GM06990 (cell line): ENCODE data around the gene FYN.

Experiments used
- DNase-seq: peaks from one replicate; pipeline ENCODE4 v3.0.0-alpha.2; 2011; ENCODE audit not compliant: insufficient read length; ENCODE audit errors: extremely low read depth
- H3K27me3 ChIP-seq: replicated peaks from 2 replicates; pipeline ENCODE4 v1.6.0; 2011; ENCODE audit warnings: low read length; ENCODE audit not compliant: control insufficient read depth, insufficient read depth
- H3K36me3 ChIP-seq: 2 replicates; pipeline ENCODE4 v1.5.1; 2011; ENCODE audit warnings: low read length; ENCODE audit not compliant: control insufficient read depth, insufficient read depth
- H3K4me3 ChIP-seq: replicated peaks from 2 replicates; pipeline ENCODE4 v1.5.1; 2011; ENCODE audit warnings: low read depth, mild to moderate bottlenecking, control low read depth, low read length
- TF ChIP-seq, protein P1 (sequence below): IDR thresholded peaks from 2 replicates; pipeline ENCODE4 v1.5.1; 2011; ENCODE audit warnings: low read length, control low read depth, mild to moderate bottlenecking, inconsistent platforms; ENCODE audit not compliant: insufficient read depth, poor library complexity, severe bottlenecking

The FYN gene

DNA sequence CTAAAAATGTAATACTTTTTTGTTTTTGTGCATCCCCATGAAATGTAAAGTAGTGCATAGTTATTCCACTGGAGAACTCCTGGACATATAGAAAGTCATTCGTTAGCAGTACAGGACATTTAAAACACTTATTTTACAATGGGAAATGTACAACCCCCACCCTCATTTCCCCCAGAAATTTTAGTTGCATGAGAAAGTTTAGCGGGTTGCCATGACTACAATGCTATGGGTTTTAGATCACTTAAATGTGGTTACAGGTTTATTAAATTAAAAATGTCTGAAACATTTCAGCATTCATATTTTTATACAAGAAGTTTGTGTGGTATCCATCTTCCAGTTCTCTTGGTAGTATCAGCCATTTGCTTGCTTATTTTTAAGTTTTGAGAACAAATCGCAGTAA, 212.7 kb downstream of the FYN start:
- no peaks in the 10 kb centered on the region for H3K36me3 ChIP-seq
- no peak for DNase-seq
- no peaks in the 10 kb centered on the region for H3K27me3 ChIP-seq
- no peak overlapping the region for H3K4me3 ChIP-seq
- TF ChIP-seq, protein P1, sequence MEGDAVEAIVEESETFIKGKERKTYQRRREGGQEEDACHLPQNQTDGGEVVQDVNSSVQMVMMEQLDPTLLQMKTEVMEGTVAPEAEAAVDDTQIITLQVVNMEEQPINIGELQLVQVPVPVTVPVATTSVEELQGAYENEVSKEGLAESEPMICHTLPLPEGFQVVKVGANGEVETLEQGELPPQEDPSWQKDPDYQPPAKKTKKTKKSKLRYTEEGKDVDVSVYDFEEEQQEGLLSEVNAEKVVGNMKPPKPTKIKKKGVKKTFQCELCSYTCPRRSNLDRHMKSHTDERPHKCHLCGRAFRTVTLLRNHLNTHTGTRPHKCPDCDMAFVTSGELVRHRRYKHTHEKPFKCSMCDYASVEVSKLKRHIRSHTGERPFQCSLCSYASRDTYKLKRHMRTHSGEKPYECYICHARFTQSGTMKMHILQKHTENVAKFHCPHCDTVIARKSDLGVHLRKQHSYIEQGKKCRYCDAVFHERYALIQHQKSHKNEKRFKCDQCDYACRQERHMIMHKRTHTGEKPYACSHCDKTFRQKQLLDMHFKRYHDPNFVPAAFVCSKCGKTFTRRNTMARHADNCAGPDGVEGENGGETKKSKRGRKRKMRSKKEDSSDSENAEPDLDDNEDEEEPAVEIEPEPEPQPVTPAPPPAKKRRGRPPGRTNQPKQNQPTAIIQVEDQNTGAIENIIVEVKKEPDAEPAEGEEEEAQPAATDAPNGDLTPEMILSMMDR, result no peak

DNA sequence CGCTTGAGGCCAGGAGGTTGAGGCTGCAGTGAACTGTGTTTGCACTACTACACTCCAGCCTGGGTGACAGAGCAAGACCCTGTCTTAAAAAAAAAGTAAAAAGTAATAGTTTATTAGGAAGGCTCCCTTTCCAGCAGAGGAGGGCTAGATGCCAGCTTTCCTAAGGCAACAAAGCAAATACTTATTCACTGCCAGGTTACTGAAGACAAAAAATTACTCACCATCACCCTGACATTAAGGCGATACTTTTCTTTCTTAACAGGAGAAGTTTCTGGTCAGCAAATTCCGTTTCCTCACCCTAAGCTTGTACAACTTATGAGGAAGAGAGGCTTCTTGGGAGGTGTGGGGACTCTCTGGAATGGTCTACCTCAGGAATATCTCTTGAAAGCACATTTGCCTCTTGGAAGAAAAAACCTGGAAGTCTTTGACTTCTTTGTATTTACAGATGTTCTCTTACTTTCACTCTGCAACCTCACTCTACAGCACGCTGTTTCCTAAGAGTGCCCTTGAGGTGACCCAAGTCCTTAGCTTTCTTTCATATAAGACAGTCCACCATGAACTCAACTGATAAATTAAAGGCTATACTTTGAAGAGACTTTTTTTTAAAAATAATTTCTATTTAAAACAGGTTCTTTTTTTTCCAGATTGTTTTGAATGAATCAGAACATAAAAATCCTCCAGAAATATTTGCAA, 214.6 kb downstream of the FYN start:
- no peak for DNase-seq
- no peaks in the 10 kb centered on the region for H3K36me3 ChIP-seq
- TF ChIP-seq, protein P1, result no peak

DNA sequence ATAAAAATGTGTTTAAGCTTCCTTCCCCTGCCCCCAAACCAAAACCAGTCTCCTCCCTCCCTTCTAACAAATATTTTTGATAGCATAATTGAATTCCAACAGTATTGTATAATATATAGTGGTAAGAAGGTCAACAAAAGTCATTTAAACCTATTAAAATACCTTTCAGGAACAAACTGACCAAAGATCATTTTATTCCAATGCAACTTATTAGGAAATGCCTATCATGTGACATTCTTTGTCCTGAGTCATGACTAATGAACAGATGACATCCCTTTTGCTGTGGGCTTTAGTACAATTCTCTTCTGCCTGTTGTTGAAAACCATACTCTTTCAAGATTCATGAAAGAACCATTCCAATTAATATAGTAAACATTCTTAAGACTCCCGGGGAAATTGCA, 216.1 kb downstream of the FYN start:
- no peak for DNase-seq
- H3K27me3 ChIP-seq, result no peaks in the 10 kb centered on the region
- TF ChIP-seq, protein P1, result no peak

More for the DNA sequence above, 214.6 kb downstream of the FYN start:
- Histone ChIP-seq H3K27me3 (no peaks in the 10 kb centered on the region), H3K4me3 (no peak overlapping the region)

DNA sequence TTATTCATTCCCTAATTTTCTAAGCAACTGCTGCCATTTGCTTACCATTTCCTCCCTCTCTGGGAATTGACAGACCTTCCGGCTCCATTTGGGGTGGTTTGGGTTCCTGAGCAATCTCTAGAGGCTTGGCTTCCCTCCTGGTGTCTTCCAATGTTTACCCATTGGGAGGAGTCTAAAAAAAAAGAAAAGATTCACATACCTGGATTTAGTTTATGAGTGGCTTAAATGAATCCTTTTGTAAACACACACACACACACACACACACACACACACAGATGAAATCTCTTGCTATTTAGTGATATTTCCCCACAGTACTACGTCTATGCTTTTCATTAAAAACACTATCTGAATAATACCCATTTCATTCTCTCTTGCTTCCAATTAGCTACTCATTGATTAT, 219.3 kb downstream of the FYN start:
- no peak for DNase-seq
- H3K36me3 ChIP-seq, result no peaks in the 10 kb centered on the region
- H3K27me3 ChIP-seq, result no peaks in the 10 kb centered on the region
- TF ChIP-seq, protein P1, result no peak
- H3K4me3 ChIP-seq, result no peak overlapping the region

More for the DNA sequence above, 216.1 kb downstream of the FYN start:
- no peaks in the 10 kb centered on the region for H3K36me3 ChIP-seq
- H3K4me3 ChIP-seq, result no peak overlapping the region

DNA sequence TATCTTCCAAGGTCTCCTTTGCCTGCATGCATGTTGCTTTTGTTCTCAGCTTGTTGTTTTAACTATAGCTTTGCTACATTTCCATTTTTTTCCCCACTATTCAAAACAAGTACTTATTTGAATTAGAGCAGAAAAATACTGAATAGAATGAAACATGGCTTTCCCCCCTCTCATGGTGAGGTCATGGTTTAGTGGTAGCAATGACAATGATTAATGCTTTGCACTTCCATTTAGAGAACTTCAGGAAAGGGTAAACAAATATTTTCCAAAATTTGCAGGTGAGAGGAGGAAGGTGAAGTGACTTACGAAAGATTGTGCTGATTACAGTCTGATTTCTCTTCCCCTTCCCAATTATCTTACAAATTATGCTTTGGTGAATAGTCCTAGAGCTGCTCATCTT, 219.8 kb downstream of the FYN start:
- TF ChIP-seq, protein P1, result no peak
- no peak for DNase-seq

DNA sequence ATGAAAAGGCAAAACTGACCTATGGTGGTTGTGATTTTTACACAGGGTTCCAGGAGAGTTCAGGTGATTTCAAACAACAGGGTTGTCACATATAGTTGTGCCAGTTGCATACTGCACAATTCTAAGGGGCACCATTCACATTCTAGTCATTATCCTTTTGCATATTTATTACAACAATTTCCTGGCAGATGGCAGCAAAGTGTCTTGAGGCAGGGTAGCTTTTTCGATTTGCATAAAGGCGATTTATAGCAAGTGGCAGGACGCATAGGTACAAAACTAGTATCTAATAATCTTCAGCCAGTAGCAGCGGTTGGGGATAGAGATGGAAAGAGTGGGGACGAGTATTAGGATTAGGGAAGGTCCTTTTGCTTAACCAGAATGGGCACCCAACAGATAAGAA, 221.1 kb downstream of the FYN start:
- TF ChIP-seq, protein P1, result no peak
- H3K4me3 ChIP-seq, result no peak overlapping the region
- no peaks in the 10 kb centered on the region for H3K36me3 ChIP-seq
- H3K27me3 ChIP-seq, result no peaks in the 10 kb centered on the region
- no peak for DNase-seq

More for the DNA sequence above, 219.8 kb downstream of the FYN start:
- H3K27me3 ChIP-seq, result no peaks in the 10 kb centered on the region
- H3K36me3 ChIP-seq, result no peaks in the 10 kb centered on the region
- no peak overlapping the region for H3K4me3 ChIP-seq
